ENCODE data around the gene MAML3. TPM values are rescaled to one million over a fixed set of nuclear protein-coding genes. Genes with fewer than 3 reads are reported as not detected.

MAML3 gene
- total RNA-seq, 1 donor from 2014 or later = 6.7 TPM

DNA sequence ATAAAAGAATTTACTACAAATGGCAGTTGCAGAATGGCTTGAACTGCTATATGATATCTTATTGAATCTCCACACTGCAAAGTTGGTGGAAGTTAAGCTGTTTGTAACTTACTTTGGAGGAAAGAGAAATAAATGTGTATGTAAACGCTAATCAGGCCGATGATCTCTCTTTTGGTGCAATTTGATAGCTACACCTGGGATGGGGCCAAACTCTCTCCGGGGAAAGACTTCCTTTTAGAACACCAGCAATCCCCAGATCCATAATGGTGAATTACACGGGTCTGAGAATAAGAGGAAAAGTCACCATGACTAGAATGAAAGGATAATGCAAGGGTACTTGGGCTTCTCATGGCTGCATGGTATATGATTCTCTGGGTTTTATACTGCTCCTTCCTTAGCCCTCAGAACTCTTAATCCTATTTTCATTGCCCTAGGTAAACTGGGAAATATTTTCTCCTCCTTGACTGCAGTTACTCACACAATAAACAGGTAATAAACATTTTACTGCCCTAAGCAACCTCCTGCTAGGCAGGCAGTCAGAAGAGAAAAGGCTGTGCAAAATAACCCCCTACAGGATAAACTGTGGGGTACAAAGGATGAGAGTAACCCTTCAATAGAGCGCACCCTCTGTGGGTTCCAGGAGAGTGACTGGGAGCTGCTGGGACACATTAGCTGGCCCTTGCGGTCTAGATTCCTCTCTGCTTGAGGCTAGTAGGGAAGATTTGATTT lies 379.1 kb downstream of the MAML3 start:
- DNase-seq = no peak

DNA sequence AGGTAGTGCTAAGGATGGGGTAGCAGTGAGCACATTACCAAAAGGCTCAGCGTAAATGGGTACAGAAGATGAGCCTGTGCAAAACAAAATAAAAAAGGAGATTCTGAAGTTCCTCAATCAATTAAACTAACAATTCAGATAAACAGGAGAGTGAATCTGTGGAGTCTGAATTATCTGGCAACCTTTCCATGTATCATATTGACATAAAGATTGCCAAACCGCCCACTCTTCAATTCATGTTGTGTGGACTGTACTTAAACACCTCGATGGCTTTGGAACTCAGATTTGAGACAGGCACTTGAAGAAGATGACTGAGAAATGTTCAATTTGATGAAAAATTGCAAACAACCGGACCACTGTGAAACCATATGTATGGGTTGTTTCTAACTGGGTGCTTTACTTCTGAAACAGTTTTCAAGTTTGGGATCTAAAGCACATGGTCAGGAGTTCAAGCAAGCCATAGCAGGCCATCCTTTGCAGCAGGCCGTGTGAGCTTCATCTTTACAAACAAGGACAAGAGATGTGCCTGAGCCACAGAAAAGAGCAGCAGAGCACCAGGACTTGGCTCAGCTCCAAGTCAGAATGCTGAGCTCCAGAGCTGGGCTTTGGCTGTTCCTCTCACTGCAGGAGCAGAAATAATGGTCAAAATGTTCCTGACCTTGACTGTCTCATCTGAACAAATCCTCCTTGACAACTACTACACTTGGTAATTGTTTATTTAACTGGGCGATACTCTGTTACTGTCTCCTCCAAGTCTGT lies 380.2 kb downstream of the MAML3 start:
- DNase-seq = no peak

DNA sequence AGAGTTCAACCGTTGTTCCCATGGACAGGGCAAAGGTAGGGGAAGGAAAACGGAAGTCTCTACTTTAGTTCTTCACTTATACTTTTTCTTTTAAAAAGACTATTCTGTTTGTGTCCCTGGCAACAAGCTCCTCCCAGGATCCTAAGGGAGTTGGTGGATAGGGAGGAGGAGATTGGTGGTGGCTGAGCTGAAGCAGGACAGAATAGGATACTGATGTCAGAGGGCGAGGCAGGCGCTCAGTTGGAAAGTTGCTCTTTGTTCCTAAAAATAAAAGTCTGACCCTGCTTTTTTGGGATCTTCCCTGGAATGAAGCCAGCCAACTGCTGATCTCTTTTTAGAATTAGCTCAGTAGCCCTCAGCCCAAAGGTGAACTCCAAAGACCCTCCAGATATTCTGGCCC lies 383.6 kb downstream of the MAML3 start:
- DNase-seq = peak; percentile 20

DNA sequence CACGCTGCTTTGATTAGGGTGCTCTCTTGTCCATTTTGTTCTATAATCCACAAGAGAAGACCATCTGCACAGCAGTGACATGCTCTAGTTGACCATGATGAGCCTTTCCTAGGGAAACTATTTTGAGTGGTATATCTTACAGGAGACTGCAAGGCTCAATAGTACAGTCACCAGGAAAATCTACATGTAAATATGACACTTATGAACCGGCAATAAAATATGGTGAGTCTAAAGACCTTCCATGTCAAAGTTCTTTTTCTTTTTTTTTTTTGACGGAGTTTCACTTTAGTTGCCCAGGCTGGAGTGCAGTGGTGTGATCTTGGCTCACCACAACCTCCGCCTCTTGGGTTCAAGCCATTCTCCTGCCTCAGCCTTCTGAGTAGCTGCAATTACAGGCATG lies 384.6 kb downstream of the MAML3 start:
- no peak for DNase-seq

DNA sequence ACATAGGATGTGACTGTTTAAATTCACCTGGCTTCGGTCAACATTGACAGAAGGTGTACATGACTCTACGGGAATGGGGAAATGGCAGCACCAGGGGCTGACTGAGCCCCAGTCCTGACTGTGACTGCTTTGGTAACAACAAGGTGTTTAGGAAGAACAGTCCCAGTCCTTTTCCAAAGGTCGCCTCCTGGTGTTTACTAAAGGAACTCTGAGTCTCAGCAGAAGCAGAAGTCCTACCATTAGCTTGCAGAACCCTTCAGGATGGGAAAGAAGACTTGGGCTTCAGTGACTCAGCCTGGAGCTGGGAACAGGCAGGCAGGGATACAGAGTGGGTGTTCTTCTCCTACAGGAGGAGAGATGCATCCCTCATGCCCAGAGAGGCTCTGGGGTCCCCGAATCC lies 385.1 kb downstream of the MAML3 start:
- DNase-seq = no peak

DNA sequence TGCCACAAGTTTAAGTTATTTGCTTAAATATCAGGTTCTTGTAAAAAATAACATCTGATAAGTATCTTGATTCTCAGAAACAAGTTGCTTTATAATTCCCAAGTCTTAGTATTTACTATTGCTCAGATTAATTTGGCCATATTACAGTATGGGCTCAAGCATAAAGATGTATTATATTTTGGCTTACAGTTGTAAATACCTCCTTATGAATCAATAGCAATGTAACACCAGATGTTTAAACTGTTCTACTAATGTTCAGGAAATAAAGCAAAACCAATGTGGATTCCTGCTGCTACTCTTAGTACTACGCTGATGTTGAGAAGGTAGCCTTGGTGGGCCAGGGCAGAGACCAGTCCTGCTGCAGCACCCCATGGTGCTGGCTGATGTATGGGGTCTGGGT lies 385.6 kb downstream of the MAML3 start:
- DNase-seq = peak; percentile 20

DNA sequence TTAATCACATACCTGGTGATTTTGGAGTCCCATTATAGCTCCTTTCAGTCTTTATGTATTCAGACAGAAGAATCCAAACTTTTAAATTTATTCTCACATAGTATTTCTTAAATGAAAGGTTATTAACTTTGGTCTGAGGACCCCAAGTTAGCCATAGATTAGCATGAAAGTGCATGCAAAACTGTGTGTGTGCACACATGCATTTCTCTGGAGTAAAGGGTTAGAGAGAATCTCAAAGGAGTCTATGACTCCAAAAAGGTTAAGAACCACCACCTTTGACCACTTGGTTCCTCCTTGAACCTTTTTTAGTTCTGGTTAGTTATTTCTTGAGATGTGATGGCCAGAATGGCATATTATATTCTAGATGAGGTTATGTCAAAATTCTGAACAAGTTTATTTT lies 386.4 kb downstream of the MAML3 start:
- no peak for DNase-seq

DNA sequence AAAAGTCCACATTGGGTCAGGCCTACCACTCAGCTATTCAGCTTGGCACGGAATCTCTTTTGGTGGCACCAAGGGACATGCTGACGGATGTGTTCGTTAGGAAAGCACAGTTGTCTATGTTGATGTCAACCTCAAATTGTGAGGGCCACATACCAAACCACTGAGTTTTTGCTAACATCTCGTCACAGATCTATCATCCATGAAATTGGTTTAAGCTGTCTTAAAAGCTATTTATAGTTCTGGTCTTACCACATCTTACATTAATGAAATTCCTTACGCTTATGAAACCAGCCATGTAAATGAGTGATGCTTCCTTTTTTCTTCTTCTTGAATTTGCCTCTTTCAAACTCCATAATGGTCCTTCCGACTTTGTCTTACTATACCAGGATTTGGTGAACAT lies 386.8 kb downstream of the MAML3 start:
- peak; percentile 91 for DNase-seq

DNA sequence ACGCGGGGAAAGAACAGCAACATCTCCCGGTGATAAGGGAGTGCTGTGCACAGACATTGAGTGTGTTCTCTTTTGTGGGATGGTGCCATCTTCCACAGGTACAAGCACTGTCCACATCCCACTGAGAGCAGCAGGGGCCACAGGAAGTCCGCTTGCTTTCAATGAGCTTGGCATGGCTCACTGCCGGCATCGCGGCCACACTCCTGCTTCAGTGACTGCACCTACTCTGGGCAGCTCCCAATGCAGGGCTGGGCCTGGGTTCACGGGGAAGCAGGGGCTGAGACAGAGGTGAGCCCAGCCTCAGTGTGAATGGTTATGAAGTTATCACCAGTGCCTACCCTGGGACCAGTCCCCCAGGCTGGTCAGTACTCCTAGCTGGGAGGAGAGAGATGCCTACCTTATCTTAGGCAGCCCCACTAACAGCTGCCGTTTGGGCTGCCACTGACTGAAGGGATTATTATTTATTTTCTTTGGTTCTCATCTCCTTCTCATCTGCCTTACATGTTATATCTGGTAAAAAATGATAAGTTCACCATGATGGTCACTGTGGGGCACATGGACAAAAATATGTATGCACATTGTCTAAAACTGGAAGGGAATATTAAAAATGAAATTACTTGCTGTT lies 389.2 kb downstream of the MAML3 start:
- no peak for DNase-seq

DNA sequence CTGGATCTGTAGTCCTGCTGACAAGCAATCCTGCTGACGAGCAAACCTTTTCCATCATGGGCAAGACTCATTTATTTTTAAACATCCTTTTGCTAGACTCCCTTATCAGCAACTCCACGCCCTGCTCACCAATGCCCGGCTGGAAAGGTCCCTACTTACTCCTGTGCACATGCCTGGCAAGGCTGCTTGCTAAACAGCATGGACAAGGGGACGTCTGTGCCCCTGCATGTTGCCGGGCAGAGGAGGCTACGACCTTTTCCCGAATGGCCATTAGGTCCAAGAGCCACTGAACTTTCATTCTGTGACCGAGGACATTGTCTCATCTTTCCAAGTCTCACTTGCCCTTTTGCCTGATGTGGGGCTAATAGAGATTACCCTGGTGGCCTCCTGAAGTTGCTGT lies 389.8 kb downstream of the MAML3 start:
- DNase-seq = no peak

DNA sequence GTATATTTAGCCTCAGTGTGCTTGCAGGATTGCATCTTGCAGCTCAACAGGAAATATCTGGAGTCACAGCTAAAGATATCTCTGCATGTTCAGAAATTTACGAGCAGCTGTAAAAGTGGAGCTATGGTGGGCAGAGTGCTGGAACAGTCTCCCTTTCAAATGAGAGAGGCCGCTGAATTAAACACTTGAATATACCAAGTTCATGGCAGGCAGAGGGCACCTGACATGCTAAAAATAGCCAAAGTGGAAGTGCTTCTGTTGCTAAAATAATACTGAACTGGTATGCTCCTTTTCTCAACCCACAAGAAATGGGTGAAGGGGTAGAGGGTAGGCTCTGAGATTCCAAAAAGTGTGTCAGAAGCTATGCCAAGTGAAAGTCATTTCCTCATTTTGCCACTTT lies 390.3 kb downstream of the MAML3 start:
- peak; percentile 32 for DNase-seq

DNA sequence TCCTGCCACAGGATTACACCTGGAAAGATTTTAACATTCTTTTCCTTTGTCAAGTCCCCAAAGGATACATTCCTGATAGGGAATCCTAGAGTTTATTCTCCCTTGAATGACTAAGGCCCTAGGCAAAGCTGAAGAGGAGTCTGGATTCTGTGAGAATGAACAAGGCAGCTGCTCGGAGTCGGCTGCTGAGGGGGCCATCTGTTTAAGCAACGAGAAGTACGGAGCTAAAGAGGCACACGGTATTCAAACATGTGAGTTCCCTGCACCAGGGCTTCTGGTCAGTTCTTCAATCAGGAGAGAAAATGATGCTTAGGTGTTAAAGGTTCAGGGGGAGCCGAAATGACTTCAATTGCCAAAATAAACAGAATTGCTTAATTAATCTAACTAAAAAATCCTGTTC lies 390.8 kb downstream of the MAML3 start:
- DNase-seq = no peak

DNA sequence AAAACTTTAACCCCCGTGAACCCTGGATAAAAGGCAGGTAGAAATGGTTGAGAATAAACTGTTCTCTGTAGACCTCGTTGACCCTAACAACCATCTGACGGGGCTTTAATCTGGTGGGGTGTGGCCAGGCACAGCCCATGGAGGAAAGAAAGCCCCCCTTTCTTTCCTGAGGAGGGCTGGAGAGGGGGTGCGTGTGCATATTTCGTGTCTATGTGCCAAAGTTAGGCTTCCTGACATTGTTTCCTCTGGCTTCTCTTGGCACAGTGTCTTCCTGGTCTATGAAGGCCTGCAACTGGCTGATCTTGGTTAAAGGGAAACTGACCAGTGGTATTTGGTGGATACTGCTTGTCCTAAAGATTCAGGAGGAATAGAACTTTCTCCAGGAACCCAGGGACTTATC lies 391.3 kb downstream of the MAML3 start:
- DNase-seq = peak; percentile 33

DNA sequence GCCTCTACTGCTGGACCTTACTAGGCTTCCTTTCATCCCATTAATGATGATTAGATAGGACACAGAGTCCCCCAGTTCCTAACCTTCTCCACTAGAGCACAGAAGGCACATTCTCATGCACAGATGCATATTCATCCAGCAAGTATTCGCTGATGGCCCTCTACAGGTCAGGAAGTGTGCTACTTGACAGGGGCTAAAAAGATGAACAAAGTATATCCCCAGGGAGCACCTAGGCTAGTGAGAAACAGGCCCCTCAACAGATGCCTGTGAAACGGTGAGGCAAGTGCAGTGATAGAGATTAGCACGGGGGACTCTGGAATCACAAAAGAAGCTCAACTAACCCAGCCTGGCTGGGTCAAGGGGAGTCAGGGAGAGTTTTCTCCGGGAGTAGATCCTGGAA lies 392.5 kb downstream of the MAML3 start:
- no peak for DNase-seq

DNA sequence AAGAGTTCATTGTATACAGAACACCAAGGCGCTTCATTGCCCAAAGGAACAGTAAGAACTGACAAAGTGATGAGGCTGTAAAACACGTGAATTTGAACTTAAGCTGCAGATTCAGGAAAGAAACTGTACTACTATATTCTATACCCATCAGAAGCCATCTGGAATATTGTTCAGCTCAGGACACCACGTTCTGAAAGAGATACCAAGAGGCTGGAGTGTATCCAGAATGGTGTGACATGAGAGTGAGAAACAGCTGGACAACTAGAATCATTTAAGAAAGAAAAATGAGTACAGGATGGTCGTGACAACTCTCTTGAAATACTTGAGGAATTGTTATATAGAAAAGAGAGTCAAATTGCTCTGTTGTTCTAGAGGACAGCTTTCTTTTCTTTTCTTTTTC lies 393.4 kb downstream of the MAML3 start:
- DNase-seq = no peak

DNA sequence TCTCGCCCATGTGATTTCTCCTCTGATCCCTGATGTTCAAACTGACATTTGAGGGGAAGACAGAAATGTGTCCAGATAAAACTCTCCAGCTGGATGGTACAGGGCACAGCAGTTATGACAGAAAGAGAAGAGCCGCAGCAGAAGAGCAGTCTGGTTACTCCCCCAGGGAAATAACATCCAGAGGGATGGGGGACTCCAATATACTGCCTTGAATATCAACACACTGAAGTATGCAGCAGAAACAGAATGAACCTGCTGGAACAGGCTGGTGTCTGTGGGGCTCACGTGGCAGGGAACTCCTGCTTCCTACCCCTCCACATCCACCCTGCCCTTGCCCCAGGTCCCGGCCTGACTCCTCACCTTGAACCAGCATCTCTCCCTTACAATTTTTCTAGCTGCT lies 394.9 kb downstream of the MAML3 start:
- DNase-seq = no peak

DNA sequence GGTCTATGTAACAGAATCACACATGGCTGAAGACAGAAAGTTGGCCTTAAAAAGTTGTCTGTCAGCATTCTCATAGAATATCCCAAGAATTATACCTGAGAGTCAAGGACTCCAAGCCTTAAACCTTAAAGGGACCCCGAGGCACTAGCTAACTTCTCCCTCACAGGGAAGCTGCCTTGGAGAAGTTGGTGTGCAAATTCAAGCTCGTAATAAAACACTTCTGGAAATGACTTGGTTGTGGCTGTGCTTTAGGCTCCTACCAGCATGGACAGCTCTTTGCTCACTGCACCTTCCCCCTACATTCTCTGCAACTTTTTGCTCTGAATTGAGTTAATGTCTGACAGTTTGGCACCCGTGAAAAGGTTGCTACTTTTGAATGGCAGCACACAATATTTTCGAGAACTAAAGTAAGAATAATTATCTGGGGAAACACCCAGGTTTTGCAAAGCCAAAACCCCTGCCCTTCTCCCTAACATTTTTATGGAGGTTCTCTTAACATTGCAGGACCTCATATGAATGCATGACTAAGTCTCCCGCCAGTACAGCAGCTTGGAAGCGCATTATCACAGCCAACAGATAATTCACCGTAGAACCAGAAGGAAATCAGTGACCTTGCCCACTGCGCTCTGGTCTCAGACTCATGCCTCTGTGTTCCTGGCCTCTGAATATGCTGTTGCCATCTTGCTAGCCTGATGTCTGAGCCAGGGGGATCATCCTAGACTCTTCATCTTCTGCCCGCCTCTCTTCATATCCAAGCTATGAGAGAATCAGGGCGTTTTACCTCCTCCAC lies 397.4 kb downstream of the MAML3 start:
- no peak for DNase-seq

DNA sequence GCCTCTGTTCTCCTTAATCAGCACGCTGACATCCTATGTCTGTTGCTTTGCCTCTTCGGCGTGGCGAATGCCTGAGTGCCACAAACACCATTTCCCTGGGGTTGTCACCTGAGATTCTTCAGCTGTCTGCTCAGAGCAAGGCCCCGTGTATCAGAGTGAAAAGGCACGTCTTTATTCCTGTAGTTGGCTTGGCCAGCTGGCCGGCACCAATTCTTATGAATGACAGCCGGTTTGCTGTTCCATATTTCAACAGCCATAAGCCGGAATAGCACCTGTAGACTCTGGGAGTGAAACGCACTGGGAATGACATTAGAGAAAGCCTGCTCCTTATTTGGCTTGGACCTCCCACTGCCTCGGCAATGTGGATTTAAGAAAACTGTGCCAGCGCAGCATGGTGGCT lies 399.0 kb downstream of the MAML3 start:
- no peak for DNase-seq

DNA sequence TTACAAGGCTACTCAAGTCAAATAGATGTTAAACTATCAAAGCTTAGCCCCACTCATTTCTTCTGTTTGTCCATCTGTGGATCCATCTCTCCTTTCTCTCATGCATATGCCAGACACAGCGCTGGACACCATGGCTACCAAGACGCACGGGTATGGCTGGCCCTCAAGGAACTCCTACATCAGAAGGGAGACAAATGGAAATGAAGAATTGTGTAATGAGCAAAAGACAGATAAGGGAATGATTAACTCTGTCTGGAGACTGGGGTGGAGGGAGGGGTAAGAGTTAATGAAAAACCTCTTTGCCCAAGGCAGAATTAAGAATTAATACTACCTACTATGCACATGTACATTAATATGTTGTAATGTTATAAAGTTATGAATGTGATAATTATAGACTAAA lies 400.3 kb downstream of the MAML3 start:
- no peak for DNase-seq

DNA sequence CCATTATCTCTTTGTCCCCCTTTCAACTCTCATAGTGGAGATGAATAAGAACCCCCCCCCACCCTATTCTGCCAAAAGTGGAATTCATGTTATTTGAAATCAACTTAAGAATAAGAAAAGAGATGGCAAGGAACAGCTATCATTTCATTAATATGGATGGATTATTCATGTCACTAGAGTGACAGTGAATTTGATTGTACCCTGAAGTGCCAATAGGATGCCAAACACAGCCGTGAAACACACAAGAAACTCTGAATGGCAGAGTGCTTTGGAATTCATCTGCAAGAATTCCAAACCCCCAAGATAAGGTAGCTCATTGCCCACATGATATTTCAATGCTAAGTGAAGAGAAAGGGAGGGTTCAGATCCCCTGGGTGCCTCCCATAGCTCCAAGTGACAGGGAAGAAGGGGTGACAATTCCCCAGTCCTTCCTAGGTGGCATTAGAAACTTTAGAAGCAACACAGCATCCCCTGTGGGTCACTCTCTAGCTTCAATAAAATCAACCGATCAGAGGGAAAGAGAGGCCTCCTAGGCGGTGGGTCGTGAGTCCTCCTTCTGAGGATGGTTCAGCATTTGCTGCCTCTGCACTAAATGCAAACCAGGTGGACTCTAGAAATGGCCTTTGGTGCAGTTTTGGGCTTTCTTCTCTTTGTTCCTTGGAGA lies 404.0 kb downstream of the MAML3 start:
- DNase-seq = no peak

DNA sequence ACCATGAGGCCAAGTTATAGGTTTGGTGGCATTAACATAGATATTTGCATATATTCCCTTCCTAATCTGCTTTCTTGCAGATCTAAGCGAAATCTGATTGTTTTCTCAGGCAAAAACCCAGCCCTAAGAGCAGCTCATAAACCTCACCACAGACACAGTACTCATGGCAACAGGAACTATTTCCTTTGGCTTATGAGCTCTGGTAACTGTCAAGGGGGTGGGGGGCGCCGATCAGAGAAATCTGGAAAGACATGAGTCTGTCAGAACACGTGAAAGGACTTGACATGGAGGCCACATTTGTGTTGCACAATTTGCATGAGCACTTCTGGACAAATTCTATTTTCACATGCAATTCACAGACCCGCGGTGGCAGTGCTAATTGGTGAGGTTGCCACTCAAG lies 404.6 kb downstream of the MAML3 start:
- no peak for DNase-seq

Measured in skin of body (tissue), 2 donors.